A549 (cell line): Measurements from ENCODE around the gene SEMA4B.

Experiments
- BCL3 ChIP-seq: fragments of >200 bp; sonication (Bioruptor Twin); formaldehyde crosslinking; IDR thresholded peaks from 3 replicates; pipeline ENCODE4 v1.6.1; 2016
- BHLHE40 ChIP-seq: IDR thresholded peaks from 2 replicates; pipeline ENCODE4 v1.6.1; 2012; ENCODE audit warnings: low read depth, low read length, inconsistent platforms
- CEBPB ChIP-seq, 2 experiments: fragments of >200 bp in 1 of 2; sonication (Bioruptor Twin) in 1 of 2; formaldehyde crosslinking in 1 of 2; IDR thresholded peaks; 2 replicates each; pipeline ENCODE4 v1.6.1; 2012 to 2016
- CHD4 ChIP-seq: fragments of 200-600 bp; sonication (generic); IDR thresholded peaks from 2 replicates; pipeline ENCODE4 v1.6.1; 2016; ENCODE audit warnings: antibody characterized with exemption, mild to moderate bottlenecking, borderline replicate concordance
- CTCF ChIP-seq: fragments of >200 bp; sonication (Bioruptor Twin); formaldehyde crosslinking; IDR thresholded peaks from 3 replicates; pipeline ENCODE4 v1.5.1; 2016
- ELK1 ChIP-seq: fragments of 150-350 bp; IDR thresholded peaks from 2 replicates; pipeline ENCODE4 v1.6.1; 2014; ENCODE audit warnings: low read depth, mild to moderate bottlenecking, low read length
- KDM1A ChIP-seq: fragments of 200-600 bp; sonication (generic); IDR thresholded peaks from 2 replicates; pipeline ENCODE4 v1.6.1; 2016; ENCODE audit warnings: low read depth, mild to moderate bottlenecking
- PBX3 ChIP-seq: IDR thresholded peaks from 2 replicates; pipeline ENCODE4 v1.6.1; 2012
- POLR2A ChIP-seq: IDR thresholded peaks from 2 replicates; pipeline ENCODE4 v1.6.1; 2012; ENCODE audit warnings: mild to moderate bottlenecking, low read length
- RAD21 ChIP-seq, 2 experiments: fragments of >200 bp in 1 of 2; sonication (Bioruptor Twin) in 1 of 2; formaldehyde crosslinking in 1 of 2; IDR thresholded peaks in 1 of 2; conservative IDR thresholded peaks in 1 of 2; 2 replicates in 1 of 2; 3 replicates in 1 of 2; pipeline ENCODE4 v1.6.1; 2012 to 2018; ENCODE audit warnings: inconsistent platforms in 1 of 2
- REST ChIP-seq: fragments of 200-600 bp; sonication (generic); IDR thresholded peaks from 2 replicates; pipeline ENCODE4 v1.6.1; 2016; ENCODE audit warnings: antibody characterized with exemption, mild to moderate bottlenecking, moderate library complexity
- USF2 ChIP-seq: fragments of 450-650 bp; IDR thresholded peaks from 2 replicates; pipeline ENCODE4 v1.6.1; 2014; ENCODE audit warnings: antibody characterized with exemption
- ZFP36 ChIP-seq: fragments of 450-650 bp; IDR thresholded peaks from 2 replicates; pipeline ENCODE4 v1.6.1; 2014; ENCODE audit warnings: borderline replicate concordance; ENCODE audit not compliant: partially characterized antibody

GRCh38 chr15:90159213-90159612 lies 41.9 kb upstream of the SEMA4B start:
- TF ChIP-seq ELK1 (no peak), CTCF (no peak), CEBPB (IDR thresholded peaks at IDR 0.05) (no peak), PBX3 (no peak), ZFP36 (no peak), BCL3 (no peak), KDM1A (no peak), BHLHE40 (no peak), USF2 (no peak), POLR2A (no peak), CHD4 (no peak), RAD21 (conservative IDR thresholded peaks at IDR 0.05 in 1 of 2, IDR thresholded peaks at IDR 0.05 in 1 of 2) (no peak), REST (no peak)
